ENCODE data around the gene RITA1.

GRCh38 chr12:113157218-113157859 is 28.2 kb upstream of the RITA1 start:
- TF ChIP-seq POLR2A (IDR thresholded peaks at IDR 0.05; ENCODE audit: low read length) (no peak), GATA1 (IDR thresholded peaks at IDR 0.05; ENCODE audit: low read depth, low read length) (no peak)

Measured in erythroblast (primary cell).